Endothelial cell of umbilical vein (primary cell): ENCODE data around the gene ATG13. TPM values are rescaled to one million over a fixed set of nuclear protein-coding genes. Genes with fewer than 3 reads are reported as not detected.

Experiments used
- BruUV-seq: library from RNA; stranded (reverse); fragments of 400-500 nt; replicated peaks from 2 replicates; lab custom pipeline; 2021; lab: Mats Ljungman, UMichigan
- CTCF ChIA-PET: fragments of 300-600, 350-600 bp; sonication (Branson Sonifier 250); formaldehyde crosslinking; loops from one replicate; lab custom pipeline; 2021; ENCODE audit warnings: antibody characterized with exemption, inconsistent platforms; lab: Charles Lee
- POLR2A ChIA-PET: fragments of 300-600, 350-600 bp; sonication (Branson Sonifier 250); formaldehyde crosslinking; loops from one replicate; lab custom pipeline; 2021; ENCODE audit warnings: antibody characterized with exemption, inconsistent platforms; lab: Charles Lee
- DNase-seq: peaks from one replicate; pipeline ENCODE4 v3.0.0-alpha.2; 2011; ENCODE audit warnings: low read depth, low spot score
- FAIRE-seq: peaks from 2 replicates; lab custom pipeline; 2011; peaks lifted over from hg19 to GRCh38; lab: Jason Lieb, UNC
- H2AFZ ChIP-seq: 2 replicates; pipeline ENCODE4 v1.6.0; 2012; ENCODE audit warnings: low read depth, low read length, control low read depth, inconsistent platforms
- H3K27ac ChIP-seq: 2 replicates; pipeline ENCODE4 v1.5.1; 2011; ENCODE audit warnings: low read depth, mild to moderate bottlenecking, control low read depth, low read length, moderate library complexity; ENCODE audit not compliant: insufficient read depth
- H3K27me3 ChIP-seq, 2 experiments: 2 replicates each; pipeline versions ENCODE4 v1.6.0 to v1.6.1; 2011; ENCODE audit warnings: low read length in 2 of 2, mixed read lengths in 1 of 2; ENCODE audit not compliant: control insufficient read depth in 2 of 2, insufficient read depth in 2 of 2
- H3K36me3 ChIP-seq, 2 experiments: 2 replicates in 1 of 2; 3 replicates in 1 of 2; pipeline ENCODE4 v1.5.1; 2011; ENCODE audit warnings: low read length in 2 of 2, mild to moderate bottlenecking in 1 of 2, moderate library complexity in 1 of 2; ENCODE audit not compliant: control insufficient read depth in 2 of 2, insufficient read depth in 2 of 2; ENCODE audit errors: extremely low read depth in 1 of 2
- H3K4me1 ChIP-seq: 3 replicates; pipeline ENCODE4 v1.5.1; 2011; ENCODE audit warnings: mild to moderate bottlenecking, low read length; ENCODE audit not compliant: control insufficient read depth, insufficient read depth; ENCODE audit errors: extremely low read depth
- H3K4me2 ChIP-seq: 2 replicates; pipeline ENCODE4 v1.6.1; 2011; ENCODE audit warnings: low read length, control low read depth, mixed read lengths; ENCODE audit not compliant: insufficient read depth
- H3K4me3 ChIP-seq, 3 experiments: fragments of 200-600 bp in 1 of 3; sonication (generic), shearing (Covaris generic) in 1 of 3; replicated peaks in 1 of 3; 2 replicates each; pipeline ENCODE4 v1.5.1; 2011 to 2016; ENCODE audit warnings: control low read depth in 3 of 3, low read length in 3 of 3, mild to moderate bottlenecking in 2 of 3, inconsistent platforms in 1 of 3, low read depth in 1 of 3, moderate library complexity in 1 of 3; ENCODE audit not compliant: insufficient read depth in 1 of 3
- H3K79me2 ChIP-seq: 2 replicates; pipeline ENCODE4 v1.6.0; 2012; ENCODE audit warnings: low read length, inconsistent platforms; ENCODE audit not compliant: control insufficient read depth, insufficient read depth
- H3K9ac ChIP-seq: replicated peaks from 2 replicates; pipeline ENCODE3; 2011; ENCODE audit warnings: low read length, control low read depth; ENCODE audit not compliant: insufficient read depth; ENCODE audit errors: extremely low read depth
- H3K9me1 ChIP-seq: replicated peaks from 3 replicates; pipeline ENCODE4 v1.6.0; 2011; ENCODE audit warnings: mild to moderate bottlenecking, low read length; ENCODE audit not compliant: control insufficient read depth, insufficient read depth; ENCODE audit errors: extremely low read depth
- H3K9me3 ChIP-seq: replicated peaks from 2 replicates; pipeline ENCODE4 v1.5.1; 2012; ENCODE audit warnings: low read length, inconsistent platforms; ENCODE audit not compliant: control insufficient read depth, insufficient read depth
- H4K20me1 ChIP-seq: replicated peaks from 2 replicates; pipeline ENCODE3; 2011; ENCODE audit warnings: mild to moderate bottlenecking, low read length; ENCODE audit not compliant: control insufficient read depth, insufficient read depth; ENCODE audit errors: extremely low read depth
- CTCF ChIP-seq, 2 donors: IDR thresholded peaks; 1 replicate in 1 of 2; 2 replicates in 1 of 2; pipeline ENCODE4 v1.5.1; 2011; ENCODE audit warnings: low read length in 2 of 2, mild to moderate bottlenecking in 2 of 2, moderate library complexity in 2 of 2, control low read depth in 1 of 2, inconsistent platforms in 1 of 2, low read depth in 1 of 2; ENCODE audit not compliant: insufficient read depth in 1 of 2; ENCODE audit errors: extremely low read depth in 1 of 2
- EZH2 ChIP-seq: IDR thresholded peaks from 2 replicates; pipeline ENCODE4 v1.6.1; 2012; ENCODE audit warnings: borderline replicate concordance, low read depth, mild to moderate bottlenecking, moderate library complexity, low read length, inconsistent platforms; ENCODE audit not compliant: severe bottlenecking
- FOS ChIP-seq: IDR thresholded peaks from 2 replicates; pipeline ENCODE4 v1.6.1; 2011; ENCODE audit warnings: mild to moderate bottlenecking, low read length, moderate library complexity, borderline replicate concordance; ENCODE audit not compliant: insufficient read depth
- JUN ChIP-seq: IDR thresholded peaks from 2 replicates; pipeline ENCODE4 v1.6.1; 2011; ENCODE audit warnings: borderline replicate concordance, low read depth; ENCODE audit not compliant: insufficient read length, insufficient read depth
- MAX ChIP-seq: IDR thresholded peaks from 2 replicates; pipeline ENCODE4 v1.6.1; 2011; ENCODE audit not compliant: insufficient read depth, insufficient read length
- MYC ChIP-seq: IDR thresholded peaks from one replicate; pipeline ENCODE4 v1.6.1; 2011; ENCODE audit warnings: mild to moderate bottlenecking, low read depth, low read length
- POLR2A ChIP-seq: IDR thresholded peaks from 2 replicates; pipeline ENCODE4 v1.6.1; 2012; ENCODE audit warnings: low read depth, mild to moderate bottlenecking, control low read depth, low read length
- POLR2AphosphoS5 ChIP-seq: IDR thresholded peaks from 2 replicates; pipeline ENCODE4 v1.6.1; 2012; ENCODE audit warnings: low read depth, mild to moderate bottlenecking, control low read depth, low read length, moderate library complexity; ENCODE audit not compliant: insufficient read depth
- dilution Hi-C: fragments of 300-500 bp; cut with MboI; formaldehyde crosslinking; loops from one replicate; pipeline ENCODE4 v1.15.0; 2019; ENCODE audit warnings: low sequenced_read_pairs; ENCODE audit not compliant: extremely low pct_ligation_motif_present
- intact Hi-C: fragments of 100-400 bp; cut with micrococcal nuclease; formaldehyde crosslinking; loops from one replicate; pipeline ENCODE4 v1.10.0; 2022
- polyA plus RNA-seq, 4 experiments: library from polyadenylated mRNA; depleted of rRNA in 3 of 4; stranded (reverse) in 3 of 4; unstranded in 1 of 4; fragments of >200 nt; gene quantifications; 2 replicates each; pipeline versions ENCODE4 v1.2.1 to v1.2.3, GENCODE V29; 2011 to 2012; ENCODE audit warnings: missing spikeins in 1 of 4
- total RNA-seq: library from RNA; stranded (reverse); gene quantifications from 2 replicates; pipeline ENCODE4 v1.2.3, GENCODE V29; 2021

ATG13 gene
- total and polyA plus RNA-seq, 2 donors (not counting 3 experiments of a cell fraction or from before 2014, with no cell fraction given) = 60.1 to 66.5 TPM

- H2AFZ ChIP-seq = peak overlapping the region; percentile 75
Observed at GRCh38 chr11:46616551-46617133, 711 bp upstream of the ATG13 start.

DNA sequence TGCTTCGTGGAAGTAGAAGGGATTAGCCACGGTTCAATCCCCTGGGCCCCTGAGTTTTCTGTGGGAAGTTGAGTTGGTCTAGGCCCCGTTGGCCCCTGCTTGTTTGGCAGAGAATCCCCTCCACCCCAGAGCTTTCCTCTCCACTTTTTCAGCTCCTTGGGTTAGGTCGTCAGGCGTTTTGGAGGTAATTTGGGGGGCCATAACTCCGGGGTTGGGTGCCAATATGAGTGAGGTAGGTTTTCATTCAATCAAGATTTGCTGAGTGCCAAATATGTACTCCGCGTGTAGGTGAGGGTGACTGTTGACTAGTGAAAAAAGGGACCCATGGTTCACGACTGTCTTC lies 590 bp downstream of the ATG13 start:
- DNase-seq (no peak), FAIRE-seq (no peak)
- Histone ChIP-seq H3K27ac (peak overlapping the region; percentile 96), H3K36me3 (no peaks in the 10 kb centered on the region), H2AFZ (peak overlapping the region; percentile 55), H3K9me1 (no peaks in the 10 kb centered on the region), H4K20me1 (no peaks in the 10 kb centered on the region), H3K9me3 (no peaks in the 10 kb centered on the region), H3K9ac (peak overlapping the region; percentile 95), H3K79me2 (peaks cover 19% of the 10 kb centered on the region), H3K4me1 (peaks cover 19% of the 10 kb centered on the region), H3K4me3 (peak overlapping the region; percentile 27 to 97 (median 86)), H3K4me2 (peak overlapping the region; percentile 81), H3K27me3 (no peaks in the 10 kb centered on the region)
- CTCF ChIA-PET = interaction anchor here (0.6 to 3.5 kb wide), 15 partner anchors 9 to 235 kb away, joined by 3 to 27 read pairs (median 6); partner anchors contain the start of gene AMBRA1
- BruUV-seq = no TSS peak
- intact Hi-C loops (loop anchor here (1.0 to 2.0 kb wide), 5 partner anchors 24 to 237 kb away; partner anchors contain the start of genes AMBRA1 and MDK), dilution Hi-C loops (no loop called here)
- POLR2A ChIA-PET = interaction anchor here (1.1 kb wide), 1 partner anchor 32 kb away, joined by 3 read pairs; no protein-coding TSS in a partner anchor
- TF ChIP-seq POLR2A = no peak
- no peak for TF ChIP-seq EZH2
- no peak for TF ChIP-seq MYC
- TF ChIP-seq CTCF (IDR thresholded peaks at IDR 0.05; ENCODE audit: extremely low read depth in 1 of 2, insufficient read depth in 1 of 2, low read depth in 1 of 2, low read length in 2 of 2) = peak in 1 of 2 donors; percentile 2
- no peak for TF ChIP-seq FOS
- peak; percentile 24 for TF ChIP-seq POLR2AphosphoS5
- TF ChIP-seq JUN = no peak

More at GRCh38 chr11:46616551-46617133, 711 bp upstream of the ATG13 start:
- intact Hi-C loops (loop anchor here (1.0 to 2.0 kb wide), 5 partner anchors 22 to 236 kb away; partner anchors contain the start of genes AMBRA1 and MDK), dilution Hi-C loops (no loop called here)
- BruUV-seq = TSS peak; percentile 72
- DNase-seq = no peak
- peak overlapping the region; percentile 95 for H3K9ac ChIP-seq
- POLR2A ChIA-PET = interaction anchor here (0.7 kb wide), 1 partner anchor 33 kb away, joined by 6 read pairs; no protein-coding TSS in a partner anchor
- peak overlapping the region; percentile 96 for H3K27ac ChIP-seq
- no peaks in the 10 kb centered on the region for H3K27me3 ChIP-seq
- no peaks in the 10 kb centered on the region for H3K36me3 ChIP-seq
- FAIRE-seq = no peak
- peak; percentile 93 for TF ChIP-seq POLR2A
- no peak for TF ChIP-seq EZH2
- TF ChIP-seq MAX = no peak
- no peak for TF ChIP-seq JUN
- TF ChIP-seq POLR2AphosphoS5 = peak; percentile 89
- H3K9me3 ChIP-seq = no peaks in the 10 kb centered on the region
- peak overlapping the region; percentile 64 to 97 (median 86) for H3K4me3 ChIP-seq
- H3K9me1 ChIP-seq = no peaks in the 10 kb centered on the region
- CTCF ChIA-PET = interaction anchor here (1.6 to 3.5 kb wide), 2 partner anchors 8 to 127 kb away, joined by 6 to 8 read pairs; no protein-coding TSS in a partner anchor
- H3K4me2 ChIP-seq = peak overlapping the region; percentile 94
- no peaks in the 10 kb centered on the region for H4K20me1 ChIP-seq
- H3K79me2 ChIP-seq = peaks cover 17% of the 10 kb centered on the region
- H3K4me1 ChIP-seq = peaks cover 19% of the 10 kb centered on the region
